NT2/D1 (cell line): ENCODE measurements around the gene RBKS.

Experiments used
- YY1 ChIP-seq: IDR thresholded peaks from 2 replicates; pipeline ENCODE4 v1.6.1; 2011; ENCODE audit not compliant: insufficient read length, insufficient read depth
- ZNF274 ChIP-seq: IDR thresholded peaks from 2 replicates; pipeline ENCODE4 v1.6.1; 2011; ENCODE audit warnings: mild to moderate bottlenecking, low read depth, low read length

DNA sequence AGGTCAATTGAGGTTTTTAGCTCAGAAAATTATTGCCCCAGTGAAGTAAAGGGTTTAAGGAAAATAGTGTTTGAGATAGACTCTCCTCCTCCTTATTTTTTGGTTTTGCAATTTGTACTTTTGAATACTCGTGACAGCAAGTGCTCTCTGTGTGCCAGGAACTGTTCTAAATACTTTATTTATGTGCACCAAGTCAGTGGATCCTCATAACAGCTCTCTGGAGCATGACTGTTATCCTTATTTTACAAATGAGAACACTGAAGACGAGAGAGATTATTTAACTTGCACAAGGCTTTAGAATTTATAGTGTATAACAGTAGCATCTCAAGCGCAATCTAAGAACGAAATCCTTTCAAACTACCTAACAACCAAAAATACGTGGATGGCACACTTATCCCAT, 25.0 kb upstream of the RBKS start:
- TF ChIP-seq ZNF274, result no peak
- no peak for TF ChIP-seq YY1
